Heart left ventricle (tissue), 16 donors: ENCODE results near the gene SPRY4. TPM values are rescaled to one million over a fixed set of nuclear protein-coding genes. Genes with fewer than 3 reads are reported as not detected.

Source experiments
- ATAC-seq, 4 donors: fragments of 200-7000 bp; cut with Tn5 transposase; one replicate each; pipeline ENCODE4 v1.9.1; 2020 to 2022; ENCODE audit warnings: moderate library complexity in 4 of 4, mild to moderate bottlenecking in 3 of 4, moderate number of reproducible peaks in 1 of 4
- DNase-seq, 5 donors: peaks; one replicate each; pipeline ENCODE4 v3.0.0-alpha.2; 2020
- H3K27ac ChIP-seq, 12 donors: fragments of 200-600 bp; sonication (generic) in 4 of 12; one replicate each; pipeline versions ENCODE4 v1.5.0 to v1.8.0; 2016 to 2022; ENCODE audit warnings: mild to moderate bottlenecking in 2 of 12
- H3K27me3 ChIP-seq, 9 donors: fragments of 200-600 bp; sonication (generic) in 2 of 9; one replicate each; pipeline versions ENCODE4 v1.5.1 to v1.8.0; 2016 to 2022; ENCODE audit warnings: mild to moderate bottlenecking in 3 of 9
- H3K36me3 ChIP-seq, 9 donors: fragments of 200-600 bp; sonication (generic) in 2 of 9; one replicate each; pipeline versions ENCODE4 v1.5.0 to v1.8.0; 2018 to 2022; ENCODE audit warnings: mild to moderate bottlenecking in 2 of 9
- H3K4me1 ChIP-seq, 12 donors: fragments of 200-600 bp; sonication (generic) in 4 of 12; one replicate each; pipeline versions ENCODE4 v1.5.0 to v1.8.0; 2016 to 2022; ENCODE audit warnings: mild to moderate bottlenecking in 3 of 12
- H3K4me3 ChIP-seq, 12 donors: fragments of 200-600 bp; sonication (generic) in 4 of 12; one replicate each; pipeline versions ENCODE4 v1.5.0 to v1.8.0; 2017 to 2022; ENCODE audit warnings: mild to moderate bottlenecking in 9 of 12, moderate library complexity in 4 of 12
- H3K9me3 ChIP-seq, 12 donors: fragments of 200-600 bp; sonication (generic) in 4 of 12; one replicate each; pipeline versions ENCODE4 v1.5.0 to v1.8.0; 2016 to 2022; ENCODE audit warnings: mild to moderate bottlenecking in 1 of 12
- POLR2A ChIP-seq, 2 donors: fragments of 450-650 bp; IDR thresholded peaks; one replicate each; pipeline ENCODE4 v1.6.1; 2017; ENCODE audit warnings: antibody characterized with exemption in 2 of 2, mild to moderate bottlenecking in 2 of 2, moderate library complexity in 2 of 2
- WGBS, 4 donors: extraction: QIAGEN DNeasy Blood & Tissue Kit in 2 of 4; methylation state at CpG; one replicate each; pipeline versions ENCODE4 v1.1.5 to v1.1.7; 2013 to 2018; 5-methylcytosine and 5-hydroxymethylcytosine counted together
- intact Hi-C, 10 donors: fragments of 100-400 bp; cut with DNase I; formaldehyde crosslinking; loops; one replicate each; pipeline versions ENCODE4 v1.11.1 to v1.14.2; 2022
- polyA plus RNA-seq, 2 donors: library from polyadenylated mRNA; stranded (reverse); fragments of 200-250 nt; gene quantifications; one replicate each; pipeline ENCODE4 v1.2.3, GENCODE V29; 2013
- total RNA-seq, 9 donors: library from RNA; depleted of rRNA in 2 of 9; stranded (reverse); fragments of >200 nt in 2 of 9; fragmentation: NEBNext Ultra II Directional in 3 of 9; extraction: Animal tissue kit (Norgen Biotek cat#: 25700) in 3 of 9; gene quantifications; one replicate each; pipeline versions ENCODE4 v1.1.0 to v1.2.4, GENCODE V29; 2016 to 2023
- TF ChIP-seq, protein P1 (sequence below), 12 donors: fragments of 200-600 bp; sonication (generic) in 4 of 12; IDR thresholded peaks; one replicate each; pipeline versions ENCODE4 v1.5.0 to v1.8.0; 2018 to 2022; ENCODE audit warnings: antibody characterized with exemption in 12 of 12, mild to moderate bottlenecking in 5 of 12
- donor health status: ischemic (EF 13 %, LVEDD 7.1; RV severe dilation, severe dysfunction).
- donor health status: healthy with polysubstance abuse.
- donor health status: DM: no; HTN: yes; CAD: no.
- donor health status: DM: no; HTN: no; CAD: no.
- donor health status: ischemic (EF 25% LVEDD 6.9; RV normal size, moderate dysfunction).
- donor health status: ischemic (EF 25% LVEDD 5.7; RV mildly dilated, moderate dysfunction).
- donor health status: healthy.
- donor health status: DM: yes; HTN: yes; CAD: no.
- donor health status: ischemic (EF 35%, LVEDD 5.7; RV mildly dilated, moderate dysfunction).
- donor health status: nonischemic (EF 11% LVEDD 7.7; RV severe dilation, severe dysfunction).
- donor health status: DM: yes; HTN: yes; CAD: no.
- donor health status: PGD.
- donor health status: ischemic (EF 29% LVEDD 5.4; RV normal size, mild dysfunction).
- donor health status: nonischemic (EF 23%, LVEDD 6.1; RV moderate dilation, normal function).

SPRY4 gene
- total and polyA plus RNA-seq, 11 donors, result 4.5 to 21.3 (median 7.7) TPM

DNA sequence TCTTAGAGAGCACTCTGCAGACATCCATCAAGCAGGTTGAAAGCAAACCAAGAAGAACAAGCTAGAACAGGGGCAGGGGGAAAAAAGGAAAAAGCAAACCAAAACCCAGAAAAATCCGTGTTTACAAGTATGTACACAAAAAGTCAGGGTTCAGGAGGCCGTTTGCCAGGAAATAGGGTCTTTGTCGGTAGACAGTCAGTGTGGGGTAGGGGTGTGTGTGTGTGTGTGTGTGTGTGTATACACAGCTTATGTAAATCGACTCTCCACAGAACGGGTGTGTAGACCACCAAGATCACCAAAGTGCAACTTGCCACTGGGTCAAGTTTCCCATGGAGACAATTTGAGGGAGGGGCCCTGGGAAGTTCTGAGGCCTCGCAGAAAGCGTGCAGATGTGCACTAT, 13.1 kb downstream of the SPRY4 start:
- peaks cover 0 to 59% (median 19%) of the 10 kb centered on the region in 9 donors for H3K36me3 ChIP-seq
- WGBS, 4 donors, result 70 to 81% (median 77%) methylated on average over 7 of the region's 7 CpGs
- no peak for DNase-seq
- TF ChIP-seq, protein P1, sequence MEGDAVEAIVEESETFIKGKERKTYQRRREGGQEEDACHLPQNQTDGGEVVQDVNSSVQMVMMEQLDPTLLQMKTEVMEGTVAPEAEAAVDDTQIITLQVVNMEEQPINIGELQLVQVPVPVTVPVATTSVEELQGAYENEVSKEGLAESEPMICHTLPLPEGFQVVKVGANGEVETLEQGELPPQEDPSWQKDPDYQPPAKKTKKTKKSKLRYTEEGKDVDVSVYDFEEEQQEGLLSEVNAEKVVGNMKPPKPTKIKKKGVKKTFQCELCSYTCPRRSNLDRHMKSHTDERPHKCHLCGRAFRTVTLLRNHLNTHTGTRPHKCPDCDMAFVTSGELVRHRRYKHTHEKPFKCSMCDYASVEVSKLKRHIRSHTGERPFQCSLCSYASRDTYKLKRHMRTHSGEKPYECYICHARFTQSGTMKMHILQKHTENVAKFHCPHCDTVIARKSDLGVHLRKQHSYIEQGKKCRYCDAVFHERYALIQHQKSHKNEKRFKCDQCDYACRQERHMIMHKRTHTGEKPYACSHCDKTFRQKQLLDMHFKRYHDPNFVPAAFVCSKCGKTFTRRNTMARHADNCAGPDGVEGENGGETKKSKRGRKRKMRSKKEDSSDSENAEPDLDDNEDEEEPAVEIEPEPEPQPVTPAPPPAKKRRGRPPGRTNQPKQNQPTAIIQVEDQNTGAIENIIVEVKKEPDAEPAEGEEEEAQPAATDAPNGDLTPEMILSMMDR (IDR thresholded peaks at IDR 0.05), result no peak
- no peak for TF ChIP-seq POLR2A (IDR thresholded peaks at IDR 0.05)
- no peak overlapping the region for H3K27ac ChIP-seq
- no peaks in the 10 kb centered on the region for H3K27me3 ChIP-seq
- no peaks in the 10 kb centered on the region for H3K9me3 ChIP-seq
- intact Hi-C loops, result loop anchor here in 3 of 10 donors (10.0 kb wide), 2 partner anchors 157 to 383 kb away; no protein-coding TSS in a partner anchor
- peaks cover 11 to 67% (median 47%) of the 10 kb centered on the region in 12 donors for H3K4me1 ChIP-seq
- no peak overlapping the region for H3K4me3 ChIP-seq
- no peak for ATAC-seq

DNA sequence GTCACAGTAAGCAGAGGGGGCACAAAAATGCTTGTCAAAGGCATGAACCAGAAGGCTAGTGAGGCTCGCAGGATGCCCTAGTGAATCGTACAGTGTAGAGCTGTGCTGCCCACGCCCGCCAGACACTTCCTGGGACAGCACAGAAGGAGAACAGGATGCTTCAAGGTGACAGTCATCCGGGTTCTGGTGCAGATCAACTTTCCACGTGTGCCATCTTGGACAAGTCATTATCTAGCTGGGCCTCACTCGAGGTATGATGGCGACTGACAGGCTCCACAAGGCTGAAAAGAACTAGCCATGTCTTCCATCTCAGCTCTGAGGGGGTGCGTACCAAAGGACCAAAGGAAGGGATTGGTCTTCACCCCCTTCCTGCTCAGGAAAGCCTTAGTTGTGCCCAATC, 14.0 kb downstream of the SPRY4 start:
- no peaks in the 10 kb centered on the region for H3K9me3 ChIP-seq
- no peak overlapping the region for H3K27ac ChIP-seq
- peaks cover 0 to 59% (median 19%) of the 10 kb centered on the region in 9 donors for H3K36me3 ChIP-seq
- ATAC-seq (no peak), DNase-seq (no peak)
- H3K27me3 ChIP-seq, result no peaks in the 10 kb centered on the region
- no peak overlapping the region for H3K4me3 ChIP-seq
- peaks cover 5 to 58% (median 38%) of the 10 kb centered on the region in 12 donors for H3K4me1 ChIP-seq
- TF ChIP-seq, protein P1 (IDR thresholded peaks at IDR 0.05), result no peak
- TF ChIP-seq POLR2A (IDR thresholded peaks at IDR 0.05), result no peak
- intact Hi-C loops, result loop anchor here in 3 of 10 donors (10.0 kb wide), 2 partner anchors 156 to 384 kb away; no protein-coding TSS in a partner anchor
- 71 to 80% (median 79%) methylated on average over 7 to 9 of the region's 9 CpGs for WGBS, 4 donors

DNA sequence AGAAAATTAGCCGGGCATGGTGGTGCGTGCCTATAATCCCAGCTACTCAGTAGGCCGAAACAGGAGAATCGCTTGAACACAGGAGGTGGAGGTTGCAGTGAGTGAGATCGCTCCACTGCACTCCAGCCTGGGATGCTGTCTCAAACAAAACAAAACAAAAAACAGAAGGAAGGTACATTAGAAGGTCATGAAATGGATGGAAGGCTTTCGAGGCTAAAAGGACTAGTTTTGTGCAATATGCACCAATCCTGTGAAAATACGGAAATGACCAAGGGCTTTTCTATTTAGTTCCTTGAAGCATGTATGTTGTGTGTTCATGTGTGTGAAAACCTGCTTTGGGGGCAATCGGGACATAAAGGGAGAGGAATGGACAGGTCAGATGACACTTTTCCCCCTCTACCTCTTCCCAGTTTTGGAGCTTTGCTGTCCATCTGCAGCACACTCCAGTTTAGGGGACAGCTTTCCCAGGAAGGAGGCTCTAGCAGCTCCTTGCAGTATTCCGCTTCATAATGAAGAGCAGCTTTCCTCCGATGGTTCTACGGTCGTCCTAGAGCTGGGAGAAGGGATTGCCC, 15.0 kb downstream of the SPRY4 start:
- intact Hi-C loops, result loop anchor here in 4 of 10 donors (1.0 to 10.0 kb wide), 3 partner anchors 47 to 385 kb away; no protein-coding TSS in a partner anchor
- Histone ChIP-seq H3K4me1 (peaks cover 0 to 51% (median 28%) of the 10 kb centered on the region in 12 donors), H3K4me3 (no peak overlapping the region), H3K27ac (no peak overlapping the region), H3K36me3 (peaks cover 0 to 59% (median 19%) of the 10 kb centered on the region in 9 donors), H3K9me3 (no peaks in the 10 kb centered on the region), H3K27me3 (no peaks in the 10 kb centered on the region)
- ATAC-seq (no peak), DNase-seq (no peak)
- WGBS, 4 donors, result 75 to 81% (median 78%) methylated on average over 12 of the region's 12 CpGs
- TF ChIP-seq POLR2A (IDR thresholded peaks at IDR 0.05), result no peak
- TF ChIP-seq, protein P1 (IDR thresholded peaks at IDR 0.05), result no peak

DNA sequence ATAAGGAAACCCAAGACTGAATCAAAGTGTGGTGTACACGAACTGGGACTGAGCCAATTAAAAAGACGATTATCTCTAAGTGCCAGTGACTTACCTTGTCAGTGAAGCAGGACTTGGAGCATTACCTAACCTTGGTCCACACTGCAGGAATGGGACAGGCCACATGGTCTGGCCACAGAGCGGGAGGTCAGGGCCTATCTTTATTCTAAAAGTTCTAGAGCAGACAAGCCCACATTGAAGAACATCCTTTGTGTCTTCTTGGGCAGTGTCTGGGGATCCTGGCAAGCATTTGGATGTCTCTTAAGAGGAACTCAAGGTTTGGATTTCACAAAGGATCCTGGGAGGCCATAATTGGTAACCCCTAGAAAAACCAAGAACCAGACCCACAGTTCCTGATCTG, 16.5 kb downstream of the SPRY4 start:
- Histone ChIP-seq H3K9me3 (no peaks in the 10 kb centered on the region), H3K27ac (no peak overlapping the region), H3K27me3 (no peaks in the 10 kb centered on the region), H3K4me3 (no peak overlapping the region), H3K4me1 (peaks cover 0 to 46% (median 23%) of the 10 kb centered on the region in 12 donors), H3K36me3 (peaks cover 0 to 46% (median 14%) of the 10 kb centered on the region in 9 donors)
- TF ChIP-seq, protein P1 (IDR thresholded peaks at IDR 0.05), result no peak
- no peak for TF ChIP-seq POLR2A (IDR thresholded peaks at IDR 0.05)
- ATAC-seq (no peak), DNase-seq (no peak)
- intact Hi-C loops, result no loop called here
- 75 to 80% (median 76%) methylated on average over 3 of the region's 3 CpGs for WGBS, 4 donors
